ENCODE results near the gene EXOC7. TPM values are rescaled to one million over a fixed set of nuclear protein-coding genes. Genes with fewer than 3 reads are reported as not detected.

EXOC7 gene
- total RNA-seq, 1 experiment from 2014 or later: 126 TPM

- H3K9me3 Mint-ChIP-seq: no peaks in the 10 kb centered on the region
- peaks cover 54% of the 10 kb centered on the region for H3K36me3 Mint-ChIP-seq
- POLR2A ChIA-PET: no interaction called here
- TF ChIP-seq, protein P1, sequence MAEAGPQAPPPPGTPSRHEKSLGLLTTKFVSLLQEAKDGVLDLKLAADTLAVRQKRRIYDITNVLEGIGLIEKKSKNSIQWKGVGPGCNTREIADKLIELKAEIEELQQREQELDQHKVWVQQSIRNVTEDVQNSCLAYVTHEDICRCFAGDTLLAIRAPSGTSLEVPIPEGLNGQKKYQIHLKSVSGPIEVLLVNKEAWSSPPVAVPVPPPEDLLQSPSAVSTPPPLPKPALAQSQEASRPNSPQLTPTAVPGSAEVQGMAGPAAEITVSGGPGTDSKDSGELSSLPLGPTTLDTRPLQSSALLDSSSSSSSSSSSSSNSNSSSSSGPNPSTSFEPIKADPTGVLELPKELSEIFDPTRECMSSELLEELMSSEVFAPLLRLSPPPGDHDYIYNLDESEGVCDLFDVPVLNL (CRISPR knock-in tag; IDR thresholded peaks at IDR 0.05; ENCODE audit: borderline replicate concordance, low read depth): no peak
- no peak for TF ChIP-seq SMAD4 (CRISPR knock-in tag; IDR thresholded peaks at IDR 0.05)
- TF ChIP-seq ZNF263 (CRISPR knock-in tag; IDR thresholded peaks at IDR 0.05; ENCODE audit: low read depth): no peak
- TF ChIP-seq NR2C2 (CRISPR knock-in tag; IDR thresholded peaks at IDR 0.05): no peak
- TF ChIP-seq STAT6 (CRISPR knock-in tag; conservative IDR thresholded peaks at IDR 0.05; ENCODE audit: low read depth): no peak
- TF ChIP-seq NFE2L1 (CRISPR knock-in tag; IDR thresholded peaks at IDR 0.05): no peak
- TF ChIP-seq TCF7 (CRISPR knock-in tag; IDR thresholded peaks at IDR 0.05; ENCODE audit: low read depth): no peak
- no peak for TF ChIP-seq IRF1 (CRISPR knock-in tag; IDR thresholded peaks at IDR 0.05)
- DNase-seq (ENCODE audit: low spot score) (no peak), ATAC-seq (no peak)
- CTCF ChIA-PET: interaction anchor here (1.2 to 1.7 kb wide), 2 partner anchors 10 to 51 kb away, joined by 3 to 7 read pairs; no protein-coding TSS in a partner anchor
- no peaks in the 10 kb centered on the region for H3K4me1 Mint-ChIP-seq
- H3K27me3 Mint-ChIP-seq (ENCODE audit: low read depth): no peaks in the 10 kb centered on the region
- H3K4me3 Mint-ChIP-seq: no peak overlapping the region
- no peak overlapping the region for H3K27ac Mint-ChIP-seq
Observed at GRCh38 chr17:76065775-76066174, 37.8 kb downstream of the EXOC7 start.

DNA sequence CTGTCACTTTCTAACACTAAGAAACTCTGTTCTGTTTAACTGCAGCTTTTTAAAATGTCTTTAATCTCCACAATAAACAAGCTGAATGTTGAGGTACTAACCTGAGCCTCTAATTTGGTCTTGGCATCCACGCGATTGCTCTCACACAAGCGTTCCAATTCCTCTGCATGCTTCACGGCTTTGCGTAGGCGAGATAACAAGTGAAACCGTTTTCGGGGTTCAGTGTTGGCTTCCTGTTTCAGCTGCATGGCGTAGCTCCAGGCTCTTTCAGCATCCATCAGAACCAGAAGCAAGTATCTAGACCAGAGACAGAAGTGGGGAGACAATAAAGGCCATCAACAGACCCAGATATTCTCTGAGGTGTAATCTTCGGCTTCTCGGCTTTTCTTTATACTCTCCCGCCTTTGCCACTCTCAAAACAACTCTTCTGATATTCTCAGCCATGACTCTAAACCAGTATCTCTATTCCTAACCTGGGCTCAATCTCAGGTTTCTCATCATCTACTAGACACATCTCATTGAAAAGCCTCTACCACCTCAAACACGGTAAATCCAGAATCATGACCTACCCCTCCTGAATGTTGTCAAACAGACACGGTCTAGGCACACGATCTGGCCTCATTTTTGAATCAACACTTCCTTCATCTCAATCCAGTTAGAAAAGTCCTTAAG lies 39.6 kb downstream of the EXOC7 start:
- Mint-ChIP-seq H3K4me1 (no peaks in the 10 kb centered on the region), H3K4me3 (no peak overlapping the region), H3K27me3 (ENCODE audit: low read depth) (no peaks in the 10 kb centered on the region), H3K36me3 (peaks cover 69% of the 10 kb centered on the region), H3K9me3 (no peaks in the 10 kb centered on the region), H3K27ac (no peak overlapping the region)
- no peak for TF ChIP-seq GABPB1 (CRISPR knock-in tag; IDR thresholded peaks at IDR 0.05)
- no peak for TF ChIP-seq PRRX2 (CRISPR knock-in tag; IDR thresholded peaks at IDR 0.05)
- TF ChIP-seq JUN (CRISPR knock-in tag; IDR thresholded peaks at IDR 0.05): no peak
- no peak for TF ChIP-seq SMAD3 (CRISPR knock-in tag; IDR thresholded peaks at IDR 0.05; ENCODE audit: borderline replicate concordance)
- no peak for TF ChIP-seq PRDM15 (CRISPR knock-in tag; IDR thresholded peaks at IDR 0.05)
- TF ChIP-seq NFATC4 (CRISPR knock-in tag; IDR thresholded peaks at IDR 0.05): no peak
- no peak for TF ChIP-seq HMGXB4 (CRISPR knock-in tag; IDR thresholded peaks at IDR 0.05)
- TF ChIP-seq ETV6 (CRISPR knock-in tag; IDR thresholded peaks at IDR 0.05): no peak
- TF ChIP-seq ZSCAN18 (CRISPR knock-in tag; IDR thresholded peaks at IDR 0.05): no peak
- TF ChIP-seq NFYB (CRISPR knock-in tag; conservative IDR thresholded peaks at IDR 0.05; ENCODE audit: low read depth): no peak
- no peak for DNase-seq (ENCODE audit: low spot score)
- no peak for ATAC-seq
- CTCF ChIA-PET: interaction anchor here (1.1 to 1.5 kb wide), 3 partner anchors 50 to 216 kb away, joined by 4 to 5 read pairs (median 5); no protein-coding TSS in a partner anchor
- POLR2A ChIA-PET: interaction anchor here (0.7 kb wide), 1 partner anchor 371 kb away, joined by 3 read pairs; no protein-coding TSS in a partner anchor

Data from WTC11 (cell line).